Effector CD8-positive, alpha-beta T cell (primary cell): ENCODE data around the gene ALOXE3.
"Not testable (repeated sequence)": the region's sequence is repeated elsewhere in the genome, so short reads cannot be mapped to it uniquely, and the experiment has no call there.

ENCODE experiments used
- DNase-seq: peaks from one replicate; lab custom pipeline; 2025; lab: John Stamatoyannopoulos, UW

The ALOXE3 gene

GRCh38 chr17:8069587-8069860, 48.8 kb downstream of the ALOXE3 start:
- DNase-seq, result no peak

GRCh38 chr17:8068736-8069586, 49.4 kb downstream of the ALOXE3 start:
- DNase-seq, result no peak

GRCh38 chr17:8067806-8068205, 50.5 kb downstream of the ALOXE3 start:
- no peak for DNase-seq

DNA sequence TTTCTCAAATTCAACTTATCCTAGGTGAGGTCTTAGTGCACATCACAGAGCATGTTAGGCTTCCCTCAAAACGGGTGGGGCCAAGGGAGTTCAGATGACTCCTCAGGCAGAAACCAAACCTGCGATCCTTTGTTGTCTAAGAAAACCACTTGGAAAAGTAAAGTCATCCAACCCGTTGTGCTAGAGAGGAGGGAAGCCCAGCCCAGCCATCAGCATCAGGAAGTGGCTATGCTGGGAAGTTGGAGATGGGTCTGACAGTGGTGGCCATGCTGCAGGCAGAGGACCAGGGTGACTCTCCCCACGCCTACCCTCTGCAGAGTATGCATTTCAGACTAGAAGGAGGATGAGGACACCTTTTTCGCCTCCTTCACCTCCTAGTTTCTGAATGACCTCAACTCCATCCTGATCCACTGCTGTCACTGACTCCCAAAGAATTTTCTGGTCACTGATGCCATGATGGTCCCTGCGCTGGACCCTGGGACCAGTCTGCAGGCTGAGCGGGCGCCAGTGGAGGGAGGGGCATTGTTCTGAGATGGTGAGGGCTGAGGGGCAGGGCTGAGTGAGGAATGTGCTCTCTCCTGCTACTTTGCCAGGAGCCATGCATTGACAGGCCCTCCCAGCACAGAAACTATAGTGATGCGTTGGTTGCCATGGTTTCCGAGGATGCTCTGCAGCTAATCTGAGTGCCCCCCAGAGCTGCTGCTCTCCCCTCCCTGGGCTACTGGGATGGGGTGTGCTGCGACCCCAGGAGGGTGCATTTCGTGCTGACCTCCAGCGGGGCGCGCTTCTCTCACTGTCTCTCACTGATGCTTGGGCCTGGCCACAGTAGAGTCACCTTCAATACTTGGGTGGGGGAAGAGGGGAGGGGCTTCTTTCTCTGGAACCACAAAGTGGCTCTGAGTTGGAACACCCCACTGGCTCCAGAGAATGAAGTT, 51.2 kb downstream of the ALOXE3 start:
- no peak for DNase-seq

GRCh38 chr17:8064561-8065019, 53.7 kb downstream of the ALOXE3 start:
- no peak for DNase-seq

GRCh38 chr17:8063761-8064534, 54.4 kb downstream of the ALOXE3 start:
- no peak for DNase-seq

DNA sequence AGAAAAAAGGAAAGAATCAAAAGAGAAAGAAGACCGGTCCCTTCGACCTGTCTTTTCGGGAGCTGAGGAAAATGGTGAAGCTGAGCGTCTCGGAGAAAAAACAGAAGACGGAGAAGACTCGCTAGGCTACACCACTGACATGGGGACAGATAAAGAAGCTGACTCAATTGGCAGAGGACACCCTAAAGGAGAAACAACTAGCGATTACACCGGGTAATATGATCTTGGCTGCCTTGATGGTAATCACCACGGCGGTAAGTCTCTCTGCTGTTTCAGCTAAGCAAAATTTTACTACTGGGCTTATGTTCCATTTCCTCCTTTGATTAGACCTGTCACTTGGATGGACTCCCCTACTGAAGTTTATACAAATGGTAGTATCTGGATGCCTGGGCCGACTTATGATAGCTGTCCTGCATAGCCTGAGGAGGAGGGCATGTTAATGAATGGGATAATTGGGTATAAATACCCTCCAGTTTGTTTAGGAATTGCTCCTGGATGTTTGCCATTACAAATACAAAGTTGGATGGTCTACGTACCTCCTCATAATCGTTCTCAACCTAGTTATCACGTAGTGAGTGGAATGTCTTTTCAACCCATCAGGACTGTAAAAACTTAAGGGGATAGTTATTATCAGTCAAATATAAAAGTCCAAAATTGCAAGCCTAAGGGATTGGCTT, 55.4 kb downstream of the ALOXE3 start:
- no peak for DNase-seq

DNA sequence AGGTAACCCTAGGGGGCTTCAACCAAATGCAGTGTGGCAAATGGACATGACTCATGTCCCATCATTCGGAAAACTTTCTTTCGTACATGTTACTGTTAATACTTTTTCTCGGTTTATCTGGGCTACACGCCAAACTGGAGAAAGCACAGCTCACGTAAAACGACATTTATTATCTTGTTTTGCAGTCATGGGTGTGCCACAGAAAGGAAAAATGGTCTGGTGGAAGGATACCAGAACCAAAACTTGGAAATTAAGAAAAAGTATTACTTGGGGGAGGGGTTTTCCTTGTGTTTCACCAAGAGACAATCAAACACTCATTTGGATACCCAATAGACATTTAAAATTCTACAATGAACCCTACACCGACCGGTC, 55.9 kb downstream of the ALOXE3 start:
- no peak for DNase-seq

DNA sequence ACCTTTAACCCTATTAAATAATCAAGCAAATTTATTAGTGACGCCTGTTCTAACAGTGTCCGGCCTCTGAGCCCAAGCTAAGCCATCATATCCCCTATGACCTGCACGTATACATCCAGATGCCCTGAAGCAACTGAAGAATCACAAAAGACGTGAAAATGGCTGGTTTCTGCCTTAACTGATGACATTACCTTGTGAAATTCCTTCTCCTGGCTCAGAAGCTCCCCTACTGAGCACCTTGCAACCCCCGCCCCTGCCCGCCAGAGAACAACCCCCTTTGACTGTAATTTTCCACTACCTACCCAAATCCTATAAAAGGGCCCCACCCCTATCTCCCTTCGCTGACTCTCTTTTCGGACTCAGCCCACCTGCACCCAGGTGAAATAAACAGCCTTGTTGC, 56.5 kb downstream of the ALOXE3 start:
- not testable (repeated sequence) for DNase-seq

DNA sequence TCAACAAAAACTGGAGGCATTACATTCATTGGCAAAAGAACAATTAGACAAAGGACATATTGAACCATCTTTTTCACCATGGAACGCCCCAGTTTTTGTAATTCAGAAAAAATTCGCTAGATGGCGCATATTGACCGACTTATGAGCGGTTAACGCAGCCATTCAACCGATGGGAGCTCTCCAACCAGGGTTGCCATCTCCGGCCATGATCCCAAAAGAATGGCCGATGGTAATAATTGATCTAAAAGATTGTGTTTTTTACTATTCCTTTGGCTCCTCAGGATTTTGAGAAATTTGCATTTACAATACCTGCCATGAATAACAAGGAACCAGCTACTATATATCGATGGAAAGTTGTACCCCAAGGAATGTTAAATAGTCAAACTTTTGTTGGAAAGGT, 58.0 kb downstream of the ALOXE3 start:
- peak; percentile 24 for DNase-seq

DNA sequence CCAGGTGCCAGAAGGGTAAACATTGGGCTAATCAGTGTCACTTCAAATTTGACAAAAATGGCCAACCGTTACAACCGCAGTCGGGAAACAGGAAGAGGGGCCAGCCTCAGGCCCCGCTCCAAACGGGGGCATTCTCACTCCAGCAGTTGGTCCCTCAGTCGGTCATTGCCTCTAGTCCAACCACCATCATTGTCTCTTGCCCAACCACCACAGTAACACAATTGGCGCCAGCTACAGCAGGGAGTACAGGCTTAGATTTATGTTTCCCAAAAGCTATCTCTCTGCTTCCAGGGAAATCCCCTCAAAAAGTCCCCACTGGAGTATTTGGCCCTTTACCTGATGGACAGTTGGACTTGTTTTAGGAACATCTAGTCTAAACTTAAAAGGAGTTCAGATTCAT, 59.2 kb downstream of the ALOXE3 start:
- no peak for DNase-seq

- DNase-seq, result no peak
Measured at GRCh38 chr17:8057691-8058114, 60.6 kb downstream of the ALOXE3 start.

DNA sequence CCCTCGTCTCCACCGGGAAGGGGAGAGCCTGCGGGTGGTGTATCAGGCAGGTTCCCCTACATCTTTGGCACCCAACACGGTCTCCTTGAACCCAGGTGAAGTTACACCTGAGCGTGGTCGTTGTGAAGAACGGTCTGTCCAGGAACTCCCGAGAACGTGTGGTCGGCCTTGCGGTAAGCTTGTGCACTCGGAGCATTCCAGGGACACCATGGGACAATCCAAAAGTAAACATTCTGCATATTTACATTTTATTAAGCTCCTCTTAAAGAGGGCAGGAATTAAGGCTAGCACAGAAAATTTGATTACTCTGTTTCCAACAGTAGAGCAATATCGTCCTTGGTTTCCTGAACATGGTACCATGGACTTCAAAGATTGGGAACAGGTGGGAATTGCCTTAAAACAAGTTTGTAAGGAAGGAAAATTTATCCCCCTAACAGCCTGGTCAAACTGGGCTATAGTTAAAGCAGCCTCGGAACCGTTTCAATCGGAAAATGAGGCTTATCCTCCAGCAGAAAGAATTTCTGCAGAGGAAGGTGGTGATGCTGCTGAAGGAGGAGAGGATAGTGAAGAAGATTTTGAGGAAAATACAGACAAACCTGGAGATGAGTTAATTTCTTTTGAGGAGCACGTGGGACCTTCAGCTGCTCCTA, 61.2 kb downstream of the ALOXE3 start:
- no peak for DNase-seq

DNA sequence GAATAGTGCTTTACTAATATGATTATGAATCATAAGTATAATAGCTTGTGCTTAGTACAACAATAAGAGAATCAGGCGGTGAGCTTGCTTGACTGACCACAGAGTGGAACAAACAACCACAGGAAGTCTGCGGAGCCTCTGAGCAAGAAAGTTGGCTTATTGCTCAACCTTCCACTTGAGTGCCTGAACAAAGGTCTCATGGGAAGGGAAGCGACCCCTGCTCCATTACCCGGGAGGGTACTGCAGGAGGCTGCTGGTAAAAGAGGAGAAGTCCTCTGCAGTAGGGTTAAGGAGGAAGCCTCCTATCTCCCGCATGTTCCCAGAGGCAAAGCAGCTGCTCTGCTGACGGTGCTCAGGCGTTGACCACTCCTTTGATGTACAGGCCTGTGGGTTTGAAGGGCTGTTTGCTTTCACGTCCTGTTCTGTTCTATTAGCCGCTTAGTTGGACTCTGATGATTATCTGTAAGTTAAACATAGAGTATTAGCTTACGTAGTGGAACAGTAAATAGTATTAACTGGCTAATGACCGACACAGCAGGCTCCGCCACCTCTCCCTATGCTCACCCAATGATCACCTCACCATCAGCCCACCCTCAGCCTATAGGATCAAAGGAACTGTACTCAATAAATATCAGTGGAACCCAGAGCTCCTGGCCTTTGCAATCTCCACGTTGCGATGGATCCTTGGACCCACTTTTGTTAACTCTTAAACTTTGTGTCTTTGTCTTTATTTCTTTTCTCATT, 61.9 kb downstream of the ALOXE3 start:
- DNase-seq, result no peak

GRCh38 chr17:8055851-8056231, 62.5 kb downstream of the ALOXE3 start:
- no peak for DNase-seq

DNA sequence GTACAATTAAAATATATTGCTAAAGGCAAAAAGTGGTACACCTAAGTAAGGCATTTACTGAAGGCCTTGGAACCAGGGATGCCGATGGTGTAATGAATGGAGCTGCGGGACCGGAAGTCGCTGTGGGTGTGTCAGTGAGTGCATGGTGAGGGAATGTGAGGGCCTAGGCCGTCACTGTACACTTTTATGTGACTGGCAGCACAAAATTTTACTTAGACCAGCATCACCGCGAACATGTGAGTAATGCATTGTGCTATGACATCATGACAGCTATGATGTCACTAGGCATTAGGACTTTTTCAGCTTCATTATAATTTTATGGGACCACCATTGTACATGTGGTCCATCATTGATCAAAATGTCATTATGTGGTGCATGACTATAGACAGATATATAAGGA, 64.7 kb downstream of the ALOXE3 start:
- no peak for DNase-seq

DNA sequence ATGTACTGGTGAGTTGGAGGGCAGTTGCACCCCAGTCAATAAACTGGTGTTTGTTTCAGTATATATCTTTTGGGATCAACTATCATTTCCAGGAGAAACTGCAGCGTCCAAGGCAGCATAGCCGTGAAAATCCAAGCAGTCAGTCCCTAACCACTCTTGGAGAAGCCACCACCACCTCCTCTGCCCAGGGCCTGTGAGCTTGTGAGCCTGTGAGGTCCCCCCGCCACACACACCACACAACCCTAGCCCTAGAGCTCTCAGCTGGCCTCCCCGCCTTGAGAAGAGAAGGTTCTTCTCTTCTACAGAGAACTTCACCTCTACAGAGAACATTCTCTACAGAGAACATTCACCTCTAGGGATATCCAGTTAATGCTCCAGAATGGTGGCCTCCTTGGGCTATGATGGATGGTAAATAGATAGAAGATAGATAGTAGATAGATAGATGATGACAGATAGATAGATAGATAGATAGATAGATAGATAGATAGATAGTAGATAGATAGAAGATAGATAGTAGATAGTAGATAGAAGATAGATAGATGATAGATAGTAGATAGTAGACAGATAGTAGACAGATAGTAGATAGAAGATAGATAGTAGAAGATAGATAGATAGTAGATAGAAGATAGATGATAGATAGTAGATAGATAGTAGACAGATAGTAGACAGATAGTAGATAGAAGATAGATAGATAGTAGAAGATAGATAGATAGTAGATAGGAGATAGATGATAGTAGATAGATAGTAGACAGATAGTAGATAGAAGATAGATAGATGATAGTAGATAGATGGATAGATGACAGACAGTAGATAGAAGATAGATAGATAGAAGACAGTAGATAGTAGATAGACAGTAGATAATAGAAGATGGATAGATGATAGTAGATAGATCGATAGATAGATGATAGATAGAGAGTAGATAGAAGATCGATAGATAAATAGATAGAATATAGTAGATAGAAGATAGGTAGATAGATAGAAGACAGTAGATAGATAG, 65.8 kb downstream of the ALOXE3 start:
- DNase-seq, result no peak

- no peak for DNase-seq
Measured at GRCh38 chr17:8051831-8052230, 66.5 kb downstream of the ALOXE3 start.

- DNase-seq, result no peak
Measured at GRCh38 chr17:8048736-8049135, 69.6 kb downstream of the ALOXE3 start.
